H1 (cell line): ENCODE measurements around the gene LHPP. TPM values are rescaled to one million over a fixed set of nuclear protein-coding genes. Genes with fewer than 3 reads are reported as not detected.

Experiments
- CHD7 ChIP-seq: fragments of 300-600 bp; sonication (generic); IDR thresholded peaks from 2 replicates; pipeline ENCODE4 v1.7.1; 2012; ENCODE audit warnings: low read length, moderate library complexity, mild to moderate bottlenecking, inconsistent platforms; ENCODE audit not compliant: insufficient replicate concordance
- E2F6 ChIP-seq: IDR thresholded peaks from 2 replicates; pipeline ENCODE4 v1.6.1; 2012; ENCODE audit warnings: inconsistent platforms
- NANOG ChIP-seq: IDR thresholded peaks from 2 replicates; pipeline ENCODE4 v1.6.1; 2011; ENCODE audit warnings: low read length, low read depth, mild to moderate bottlenecking, inconsistent platforms; ENCODE audit not compliant: insufficient read depth, poor library complexity, severe bottlenecking
- SUZ12 ChIP-seq: fragments of 200-600 bp; sonication (generic); IDR thresholded peaks from 2 replicates; pipeline ENCODE4 v1.6.1; 2012; ENCODE audit warnings: mild to moderate bottlenecking, inconsistent platforms, low read length, moderate library complexity, mixed read lengths
- polyA plus RNA-seq, 7 experiments: library from polyadenylated mRNA; depleted of rRNA in 3 of 7; stranded (reverse) in 5 of 7; unstranded in 2 of 7; fragments of >200 nt in 5 of 7; fragments of 200-250 nt in 2 of 7; gene quantifications; 1 replicate in 5 of 7; 2 replicates in 1 of 7; 4 replicates in 1 of 7; pipeline versions ENCODE4 v1.2.1 to v1.2.3, GENCODE V29; 2011 to 2013; ENCODE audit warnings: missing spikeins in 2 of 7, mixed read lengths in 2 of 7
- total RNA-seq: library from RNA; stranded (reverse); fragmentation: NEBNext Ultra II Directional; extraction: Animal tissue kit (Norgen Biotek cat#: 25700); gene quantifications from 2 replicates; pipeline ENCODE4 v1.2.1, GENCODE V29; 2021

LHPP gene
- total and polyA plus RNA-seq, 2 of the 8 experiments (the other 6 are each of a cell fraction or from before 2014, with no cell fraction given) = 26.0 to 45.0 TPM

GRCh38 chr10:124476043-124476725, 14.6 kb downstream of the LHPP start (continued):
- TF ChIP-seq NANOG = no peak
- no peak for TF ChIP-seq SUZ12
- no peak for TF ChIP-seq CHD7
- no peak for TF ChIP-seq E2F6
